Naive thymus-derived CD8-positive, alpha-beta T cell (primary cell): ENCODE data around the gene PIP5K1C. TPM values are rescaled to one million over a fixed set of nuclear protein-coding genes. Genes with fewer than 3 reads are reported as not detected.

Experiments
- ATAC-seq, 2 donors: fragments of 150-1000 bp; cut with Tn5 transposase in 1 of 2; sonication (Bioruptor Pico), chemical (Tn5 transposase) in 1 of 2; 1 replicate in 1 of 2; 2 replicates in 1 of 2; pipeline ENCODE4 v1.10.0; 2021; ENCODE audit warnings: mild to moderate bottlenecking in 2 of 2, moderate library complexity in 2 of 2
- POLR2A ChIA-PET: fragments of 350-600 bp; sonication (Branson Sonifier 250); formaldehyde crosslinking; loops from one replicate; lab custom pipeline; 2021; ENCODE audit warnings: antibody characterized with exemption; lab: Charles Lee
- DNase-seq, 10 donors: peaks; one replicate each; pipeline versions ENCODE4 v3.0.0 to v3.0.0-alpha.2; 2020 to 2022
- H3K27ac Mint-ChIP-seq, 10 donors: one replicate each; pipeline ENCODE4 v1.8.0; 2020 to 2022; ENCODE audit warnings: mild to moderate bottlenecking in 10 of 10, mixed read lengths in 10 of 10, moderate library complexity in 4 of 10, inconsistent platforms in 1 of 10
- H3K27me3 Mint-ChIP-seq, 5 donors: one replicate each; pipeline ENCODE4 v1.8.0; 2021 to 2022; ENCODE audit warnings: mixed read lengths in 5 of 5
- H3K36me3 Mint-ChIP-seq, 3 donors: one replicate each; pipeline ENCODE4 v1.8.0; 2020 to 2022; ENCODE audit warnings: mixed read lengths in 3 of 3, mild to moderate bottlenecking in 2 of 3, inconsistent platforms in 1 of 3
- H3K4me1 Mint-ChIP-seq, 4 donors: one replicate each; pipeline ENCODE4 v1.8.0; 2021 to 2022; ENCODE audit warnings: mixed read lengths in 4 of 4
- H3K4me3 Mint-ChIP-seq, 10 donors: one replicate each; pipeline ENCODE4 v1.8.0; 2020 to 2022; ENCODE audit warnings: mild to moderate bottlenecking in 10 of 10, mixed read lengths in 10 of 10, moderate library complexity in 6 of 10, inconsistent platforms in 1 of 10
- H3K9me3 Mint-ChIP-seq, 9 donors: one replicate each; pipeline ENCODE4 v1.8.0; 2020 to 2022; ENCODE audit warnings: mixed read lengths in 9 of 9, mild to moderate bottlenecking in 3 of 9, inconsistent platforms in 1 of 9, moderate library complexity in 1 of 9
- polyA plus RNA-seq, 3 donors: library from polyadenylated mRNA; unstranded; fragments of 300-500 nt; fragmentation: Illumina TruSeq; gene quantifications; one replicate each; pipeline ENCODE4 v1.2.3, GENCODE V29; 2021
- total RNA-seq, 8 experiments: library from RNA in 2 of 8; stranded (reverse) in 2 of 8; gene quantifications; one replicate each; pipeline ENCODE4 v1.2.3 and lab custom pipeline; 2021 to 2026

PIP5K1C gene
- total and polyA plus RNA-seq, 5 experiments from 2014 or later: 3.9 to 32.0 (median 10.1) TPM

DNA sequence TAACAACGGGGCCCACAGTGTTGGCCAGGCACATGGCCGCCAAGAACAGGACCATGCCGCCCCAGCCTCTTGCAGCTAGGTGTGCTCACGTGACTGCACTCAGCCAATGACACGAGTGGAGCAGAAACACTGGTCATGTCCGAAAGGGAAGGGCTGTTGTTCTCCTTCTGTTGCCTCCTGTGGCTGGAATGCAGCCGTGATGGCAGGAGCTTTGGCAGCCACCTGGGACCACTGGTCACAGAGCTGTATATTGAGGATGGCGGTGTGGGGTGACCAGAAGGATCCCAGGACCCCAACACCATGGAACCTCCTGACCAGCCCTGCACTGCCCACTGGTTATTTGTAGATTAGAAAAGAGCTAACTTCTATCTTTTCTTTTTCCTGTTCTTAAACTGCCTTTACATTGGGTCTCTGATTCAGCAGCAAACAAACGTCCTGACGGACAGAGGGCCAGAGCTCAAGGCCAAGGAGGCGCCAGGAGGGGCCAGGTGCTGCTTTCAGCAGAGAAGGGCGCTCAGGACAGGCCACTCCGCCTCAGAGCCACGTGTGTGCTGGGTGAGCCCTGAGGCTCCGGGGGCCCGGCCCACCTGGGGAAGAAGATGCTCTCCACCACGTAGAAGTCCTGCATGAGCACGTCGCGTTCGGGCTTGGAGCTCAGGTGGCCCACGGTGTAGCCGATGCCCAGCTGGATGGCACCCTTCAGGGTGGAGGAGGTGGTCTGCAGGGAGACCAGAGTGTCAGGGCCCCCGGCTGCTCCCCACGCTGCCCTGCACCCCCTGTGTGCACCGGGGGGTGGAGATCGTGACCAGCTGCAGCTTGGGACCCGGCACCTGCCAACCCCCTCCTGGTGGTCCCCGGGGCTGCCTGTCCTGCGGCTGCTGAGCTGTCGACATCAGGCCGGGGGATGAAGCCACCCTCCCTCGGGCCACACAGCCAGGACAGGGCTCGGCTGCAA is 38.7 kb downstream of the PIP5K1C start:
- Mint-ChIP-seq H3K9me3 (no peaks in the 10 kb centered on the region), H3K4me1 (peaks cover 3 to 9% (median 6%) of the 10 kb centered on the region in 4 donors), H3K27me3 (no peaks in the 10 kb centered on the region), H3K36me3 (peaks cover 0 to 39% (median 19%) of the 10 kb centered on the region in 3 donors), H3K27ac (peak overlapping the region in 1 of 10 donors; percentile 53), H3K4me3 (no peak overlapping the region)
- POLR2A ChIA-PET: interaction anchor here (1.7 kb wide), 1 partner anchor 26 kb away, joined by 6 read pairs; no protein-coding TSS in a partner anchor
- ATAC-seq (no peak), DNase-seq (no peak)

DNA sequence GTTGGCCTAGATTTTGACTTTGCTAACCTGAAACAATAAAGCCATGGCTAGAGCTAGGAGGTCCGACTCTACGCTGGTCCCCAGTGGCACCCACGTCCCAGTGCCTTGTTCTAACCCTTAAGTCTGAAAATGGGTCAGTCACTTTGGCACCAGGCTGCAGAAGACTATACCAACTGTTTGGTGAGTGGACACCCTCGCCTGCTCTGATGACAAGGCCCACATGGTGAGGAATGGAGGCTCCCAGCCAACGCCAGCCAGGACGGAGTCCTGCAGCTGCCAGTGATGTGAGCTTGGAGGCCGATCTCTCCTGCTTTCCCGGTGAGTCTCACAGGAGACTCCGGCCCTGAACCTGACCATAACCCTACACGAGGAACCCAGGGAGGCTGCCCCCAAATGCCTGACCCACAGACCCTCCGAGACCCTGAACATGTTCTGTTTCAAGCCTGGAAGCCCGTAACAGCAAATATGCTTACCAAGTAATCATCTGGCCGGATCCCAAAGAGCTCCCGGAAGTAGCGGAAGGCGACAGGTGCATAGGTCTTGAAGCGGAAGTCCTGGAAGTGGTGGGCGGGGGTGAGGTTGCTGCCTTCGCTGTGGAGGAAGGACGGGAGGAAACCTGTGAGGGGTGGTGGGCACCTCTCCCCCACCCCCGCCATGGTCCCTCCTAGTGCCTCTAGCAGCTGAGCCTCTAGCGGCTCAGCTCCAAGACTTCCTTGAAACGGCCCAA is 39.6 kb downstream of the PIP5K1C start:
- DNase-seq: no peak
- peaks cover 0 to under 1% (median 0%) of the 10 kb centered on the region in 4 donors for H3K4me1 Mint-ChIP-seq
- peaks cover 0 to 40% (median 19%) of the 10 kb centered on the region in 3 donors for H3K36me3 Mint-ChIP-seq
- no peak overlapping the region for H3K27ac Mint-ChIP-seq
- H3K4me3 Mint-ChIP-seq: no peak overlapping the region
- H3K27me3 Mint-ChIP-seq: no peaks in the 10 kb centered on the region
- POLR2A ChIA-PET: interaction anchor here (0.6 to 1.7 kb wide), 3 partner anchors 26 to 339 kb away, joined by 3 to 6 read pairs (median 3); no protein-coding TSS in a partner anchor
- H3K9me3 Mint-ChIP-seq: no peaks in the 10 kb centered on the region
- no peak for ATAC-seq

DNA sequence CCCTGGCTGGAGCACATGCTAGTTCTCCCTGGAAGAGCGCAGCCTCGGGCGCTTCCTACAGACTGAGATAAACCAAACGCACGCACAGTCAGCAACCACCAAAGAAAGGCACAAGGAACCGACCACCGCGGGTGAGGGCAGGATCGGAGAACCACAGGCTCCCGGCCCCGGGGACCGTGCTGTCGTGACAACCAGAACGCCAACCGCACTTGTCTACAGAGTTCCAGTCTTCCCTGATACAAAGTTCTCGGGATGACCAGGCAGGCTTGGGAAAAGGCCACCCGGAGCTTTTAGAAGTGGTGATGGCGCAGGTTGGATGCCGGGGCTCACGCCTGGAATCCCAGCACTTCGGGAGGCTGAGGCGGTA is 40.5 kb downstream of the PIP5K1C start:
- Mint-ChIP-seq H3K4me3 (no peak overlapping the region), H3K27ac (peak overlapping the region in 1 of 10 donors; percentile 53), H3K4me1 (no peaks in the 10 kb centered on the region), H3K9me3 (no peaks in the 10 kb centered on the region), H3K36me3 (peaks cover 0 to 40% (median 19%) of the 10 kb centered on the region in 3 donors), H3K27me3 (no peaks in the 10 kb centered on the region)
- DNase-seq (no peak), ATAC-seq (no peak)
- POLR2A ChIA-PET: interaction anchor here (0.6 kb wide), 1 partner anchor 285 kb away, joined by 3 read pairs; no protein-coding TSS in a partner anchor

DNA sequence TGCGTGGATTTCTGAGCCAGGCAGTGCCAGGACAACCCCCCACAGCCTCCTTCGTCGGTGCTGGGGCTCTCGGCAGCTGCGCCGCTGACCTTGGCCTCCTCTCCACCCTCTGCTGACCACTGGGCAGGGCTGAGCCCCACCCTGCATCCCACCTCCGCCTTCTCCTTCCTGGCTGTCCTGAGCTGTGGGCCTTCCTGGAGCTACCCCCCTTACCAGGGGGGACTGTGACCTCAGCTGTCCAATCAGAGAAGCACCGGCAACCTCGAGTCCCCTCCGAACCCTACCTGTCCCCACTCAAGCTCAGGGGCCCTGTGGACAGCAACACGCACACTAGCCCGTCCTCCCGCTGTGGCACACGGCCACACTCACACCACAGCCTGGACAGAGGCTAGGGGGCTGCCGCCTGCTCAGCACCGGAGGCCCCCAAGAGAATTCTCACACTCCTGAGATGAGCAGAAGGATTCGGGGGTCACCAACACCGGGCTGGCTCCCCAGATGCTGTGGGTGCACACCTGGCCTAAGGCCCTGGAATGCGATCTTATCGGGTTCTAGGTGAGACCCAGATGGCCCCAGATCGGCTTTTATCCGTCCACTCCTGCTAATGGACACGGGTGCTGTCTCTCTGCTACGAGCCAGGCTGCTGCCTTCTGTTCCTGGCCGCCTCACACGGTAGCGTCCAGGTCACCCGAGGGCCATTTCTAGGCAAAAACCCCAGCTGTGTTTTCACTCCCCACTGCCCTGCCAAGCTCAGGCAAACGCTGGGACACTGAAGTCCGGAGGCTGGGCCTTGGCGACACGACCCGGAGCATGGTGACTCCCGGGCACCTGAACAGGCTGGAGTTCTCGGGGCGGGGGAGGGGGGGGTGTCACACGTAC is 41.2 kb downstream of the PIP5K1C start:
- peaks cover 0 to 41% (median 19%) of the 10 kb centered on the region in 3 donors for H3K36me3 Mint-ChIP-seq
- no peak overlapping the region for H3K4me3 Mint-ChIP-seq
- no peaks in the 10 kb centered on the region for H3K27me3 Mint-ChIP-seq
- POLR2A ChIA-PET: interaction anchor here (0.6 kb wide), 1 partner anchor 285 kb away, joined by 3 read pairs; no protein-coding TSS in a partner anchor
- no peaks in the 10 kb centered on the region for H3K9me3 Mint-ChIP-seq
- no peaks in the 10 kb centered on the region for H3K4me1 Mint-ChIP-seq
- ATAC-seq (no peak), DNase-seq (no peak)
- H3K27ac Mint-ChIP-seq: no peak overlapping the region

DNA sequence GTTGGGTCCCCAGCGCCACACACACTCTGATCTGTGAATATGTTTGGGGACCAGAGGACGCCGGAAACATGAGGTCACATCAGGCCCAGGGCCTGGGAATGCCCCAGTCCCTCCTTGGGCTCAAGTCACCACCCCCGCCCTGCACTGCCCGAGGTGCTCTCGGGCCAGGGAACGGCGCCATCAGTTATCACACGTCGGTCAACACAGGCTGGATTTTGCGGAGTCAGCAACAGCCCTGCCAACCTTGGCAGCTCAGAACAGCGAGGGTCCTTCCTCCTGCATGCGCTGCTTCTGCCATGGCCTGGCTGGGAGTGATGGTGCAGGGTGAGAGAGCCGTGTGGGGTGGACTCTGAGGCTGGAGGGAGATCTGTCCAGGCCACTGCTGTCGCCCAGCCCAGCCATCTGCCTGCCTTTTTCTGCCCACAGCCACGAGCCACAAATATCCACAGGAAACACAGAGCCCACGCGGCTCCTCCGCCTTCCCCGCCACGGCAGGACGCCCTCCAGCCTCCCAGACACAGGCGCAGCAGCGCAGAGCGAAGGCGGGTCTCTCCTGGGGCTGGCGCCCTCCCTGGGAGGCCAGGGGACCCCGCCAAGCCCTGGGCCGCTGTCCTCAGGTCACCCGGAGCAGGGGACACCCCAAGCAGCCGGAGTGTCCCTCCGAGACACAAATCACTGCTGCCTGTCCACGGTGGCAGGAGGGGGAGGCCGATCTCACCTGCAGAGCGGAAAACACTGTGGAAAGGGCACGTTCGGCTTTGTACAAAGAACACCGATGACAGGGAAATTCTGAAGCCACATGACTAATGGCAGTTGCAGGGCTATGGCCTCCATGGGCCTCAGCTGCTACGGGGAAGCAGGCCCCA is 42.0 kb downstream of the PIP5K1C start:
- POLR2A ChIA-PET: no interaction called here
- Mint-ChIP-seq H3K27ac (peak overlapping the region in 1 of 10 donors; percentile 39), H3K27me3 (no peaks in the 10 kb centered on the region), H3K4me3 (no peak overlapping the region), H3K9me3 (no peaks in the 10 kb centered on the region), H3K36me3 (peaks cover 0 to 34% (median 19%) of the 10 kb centered on the region in 3 donors), H3K4me1 (no peaks in the 10 kb centered on the region)
- no peak for DNase-seq
- ATAC-seq: no peak

DNA sequence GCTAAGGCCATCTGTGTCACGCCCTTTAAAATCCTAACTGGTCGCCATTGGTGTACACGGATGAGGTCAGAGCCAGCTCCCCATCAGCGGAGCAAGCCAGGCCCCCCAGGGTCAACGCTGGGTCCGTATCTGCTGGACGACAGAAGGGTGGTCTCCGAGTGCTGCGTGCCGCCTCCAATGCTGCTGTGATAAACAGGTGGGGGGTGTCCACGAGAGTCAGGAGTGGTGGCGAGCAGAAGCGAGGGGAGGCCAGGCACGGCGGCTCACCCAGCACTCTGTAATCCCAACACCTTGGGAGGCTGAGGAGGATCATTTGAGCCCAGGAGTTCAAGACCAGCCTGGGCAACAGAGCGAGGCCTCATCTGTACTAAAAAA is 42.9 kb downstream of the PIP5K1C start:
- Mint-ChIP-seq H3K36me3 (peaks cover 0 to 29% (median 16%) of the 10 kb centered on the region in 3 donors), H3K4me3 (no peak overlapping the region), H3K9me3 (no peaks in the 10 kb centered on the region), H3K27ac (peak overlapping the region in 2 of 10 donors; percentile 46 to 76), H3K4me1 (no peaks in the 10 kb centered on the region), H3K27me3 (no peaks in the 10 kb centered on the region)
- DNase-seq (no peak), ATAC-seq (no peak)
- POLR2A ChIA-PET: interaction anchor here (0.5 to 0.6 kb wide), 2 partner anchors 45 to 72 kb away, joined by 3 read pairs; no protein-coding TSS in a partner anchor

DNA sequence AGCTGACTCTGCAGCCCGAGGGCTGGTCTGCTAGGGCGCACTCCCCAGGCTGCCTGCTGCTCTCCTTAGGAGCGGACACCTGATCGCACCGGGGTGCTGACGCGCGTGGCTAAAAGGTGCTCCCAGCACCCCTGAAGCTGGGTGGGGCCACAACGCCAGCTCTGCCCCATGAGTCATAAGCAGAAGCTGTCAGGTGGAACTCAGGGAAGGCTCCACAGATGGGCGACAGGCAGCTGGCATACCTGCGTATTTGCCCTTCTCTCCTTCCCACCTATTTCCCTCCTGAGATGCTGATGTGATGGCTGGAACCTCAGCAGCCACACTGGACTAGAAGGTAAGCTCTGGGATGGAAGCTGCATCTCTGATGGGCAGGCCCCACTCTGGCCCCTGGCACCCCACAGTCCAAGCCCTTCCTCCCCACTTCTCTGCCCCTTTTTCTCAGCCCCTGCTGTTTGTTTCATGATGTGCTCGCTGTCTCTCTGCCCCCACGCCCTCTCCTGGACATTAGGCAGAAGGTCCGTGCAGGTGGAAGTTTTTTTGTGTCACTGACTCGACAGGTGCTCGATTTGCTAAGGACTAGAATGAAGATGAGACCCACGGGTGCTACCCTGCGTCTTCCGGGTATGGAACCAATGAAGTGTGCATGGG is 43.4 kb downstream of the PIP5K1C start:
- peak overlapping the region in 1 of 10 donors; percentile 46 for H3K27ac Mint-ChIP-seq
- no peak for ATAC-seq
- no peaks in the 10 kb centered on the region for H3K4me1 Mint-ChIP-seq
- POLR2A ChIA-PET: interaction anchor here (0.5 to 0.6 kb wide), 2 partner anchors 45 to 72 kb away, joined by 3 read pairs; no protein-coding TSS in a partner anchor
- peaks cover 0 to 31% (median 16%) of the 10 kb centered on the region in 3 donors for H3K36me3 Mint-ChIP-seq
- H3K27me3 Mint-ChIP-seq: no peaks in the 10 kb centered on the region
- H3K4me3 Mint-ChIP-seq: no peak overlapping the region
- no peak for DNase-seq
- no peaks in the 10 kb centered on the region for H3K9me3 Mint-ChIP-seq

DNA sequence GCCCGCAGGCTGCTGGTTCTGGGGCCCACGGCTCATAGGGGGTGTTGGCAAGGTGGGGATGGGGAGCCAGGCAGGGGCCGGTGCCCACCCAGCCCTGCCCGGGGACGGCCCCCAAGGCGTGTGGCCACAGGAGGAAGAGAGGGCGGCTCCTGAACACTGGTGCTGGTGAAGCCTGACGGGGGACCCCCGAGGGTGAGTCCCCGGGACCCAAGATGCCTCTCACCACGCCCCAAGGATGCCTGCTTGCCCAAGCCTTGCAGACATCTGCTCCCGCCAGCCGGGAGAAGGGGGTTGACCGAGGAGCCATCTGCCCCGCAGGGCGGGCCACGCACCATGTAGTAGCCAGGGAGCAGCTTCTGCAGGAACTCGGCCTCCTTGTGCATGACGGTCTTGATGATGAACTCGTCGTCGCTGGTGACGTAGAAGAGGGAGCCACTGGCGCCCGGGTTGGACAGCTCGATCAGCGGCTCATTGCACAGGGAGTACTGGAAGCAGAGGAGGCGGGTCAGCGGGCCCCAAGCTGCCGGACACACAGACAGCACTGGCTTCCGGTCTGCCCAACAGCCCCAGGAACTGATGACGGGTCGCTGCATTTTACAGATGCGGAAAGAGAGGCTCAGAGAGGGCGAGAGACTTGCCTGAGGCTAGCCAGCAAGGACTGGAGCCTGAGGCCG is 44.1 kb downstream of the PIP5K1C start:
- ATAC-seq: no peak
- Mint-ChIP-seq H3K9me3 (no peaks in the 10 kb centered on the region), H3K4me1 (no peaks in the 10 kb centered on the region), H3K36me3 (peaks cover 0 to 32% (median 16%) of the 10 kb centered on the region in 3 donors), H3K27me3 (no peaks in the 10 kb centered on the region), H3K27ac (no peak overlapping the region), H3K4me3 (no peak overlapping the region)
- DNase-seq: no peak
- POLR2A ChIA-PET: no interaction called here

DNA sequence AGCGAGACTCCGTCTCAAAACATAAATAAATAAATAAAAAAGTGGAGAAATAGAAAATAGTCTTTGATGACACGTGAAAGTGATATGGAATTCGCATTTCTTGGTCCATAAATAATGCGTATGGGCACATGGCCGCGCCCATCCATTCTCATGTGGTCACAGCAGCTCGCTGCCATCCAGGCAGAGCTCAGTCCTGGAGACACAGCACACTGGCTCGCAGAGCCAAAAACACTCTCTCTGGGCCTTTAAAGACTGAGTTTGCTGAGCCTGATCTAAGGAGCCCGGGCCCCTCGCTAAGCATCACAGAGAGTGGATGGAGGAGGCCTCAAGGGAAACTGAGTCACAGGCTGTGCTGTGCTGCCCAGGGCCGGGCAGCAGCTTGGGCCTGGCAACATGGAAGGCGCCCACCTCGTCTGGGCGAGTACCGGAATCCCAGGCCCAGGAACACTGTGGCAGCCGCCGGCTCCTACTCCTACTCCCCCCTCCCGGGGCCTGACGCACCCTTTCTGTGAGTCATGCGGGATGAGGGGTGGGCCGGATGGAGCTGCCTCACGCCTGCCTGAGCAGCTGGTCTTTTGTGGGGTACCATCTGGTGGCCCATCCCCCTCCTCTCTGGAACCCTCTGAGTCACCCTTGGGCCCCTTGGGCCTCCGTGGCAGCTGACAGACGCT is 44.7 kb downstream of the PIP5K1C start:
- Mint-ChIP-seq H3K4me3 (no peak overlapping the region), H3K27ac (no peak overlapping the region), H3K9me3 (no peaks in the 10 kb centered on the region), H3K27me3 (no peaks in the 10 kb centered on the region), H3K4me1 (no peaks in the 10 kb centered on the region), H3K36me3 (peaks cover 0 to 29% (median 14%) of the 10 kb centered on the region in 3 donors)
- ATAC-seq (no peak), DNase-seq (no peak)
- POLR2A ChIA-PET: no interaction called here

DNA sequence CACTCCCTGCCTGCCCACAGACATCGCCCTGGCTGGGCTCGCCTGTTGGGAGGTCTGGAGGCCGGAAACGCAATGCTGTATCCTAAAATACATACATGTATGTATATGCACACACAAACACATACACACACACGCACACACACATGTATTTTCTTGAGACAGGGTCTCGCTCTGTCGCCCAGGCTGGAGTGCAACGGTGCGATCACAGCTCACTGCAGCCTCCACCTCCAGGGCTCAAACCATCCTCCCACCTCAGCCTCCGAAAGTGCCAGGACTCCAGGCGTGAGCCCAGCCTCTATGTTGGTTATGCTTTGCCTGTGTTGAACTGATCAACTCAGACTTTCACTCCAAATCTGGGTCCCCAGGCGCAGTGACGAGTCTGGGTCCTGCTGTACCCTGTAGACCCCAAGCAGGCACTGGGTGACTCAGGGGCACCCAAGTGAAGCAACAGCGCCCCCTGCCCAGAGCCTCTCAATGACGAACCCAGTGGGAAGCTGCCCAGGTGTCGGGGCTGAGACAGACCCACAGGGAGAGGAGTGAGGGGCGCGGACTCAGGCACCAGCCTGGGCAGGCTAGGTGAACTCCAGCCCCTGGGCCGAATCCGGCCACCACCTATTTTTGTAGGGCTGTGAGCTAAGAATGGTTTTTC is 46.3 kb downstream of the PIP5K1C start:
- H3K36me3 Mint-ChIP-seq: peaks cover 0 to 27% (median 12%) of the 10 kb centered on the region in 3 donors
- DNase-seq (no peak), ATAC-seq (no peak)
- H3K27ac Mint-ChIP-seq: no peak overlapping the region
- no peaks in the 10 kb centered on the region for H3K27me3 Mint-ChIP-seq
- POLR2A ChIA-PET: no interaction called here
- H3K4me1 Mint-ChIP-seq: no peaks in the 10 kb centered on the region
- no peak overlapping the region for H3K4me3 Mint-ChIP-seq
- no peaks in the 10 kb centered on the region for H3K9me3 Mint-ChIP-seq
